Measurements from ENCODE around the gene TTC13.

The TTC13 gene

DNA sequence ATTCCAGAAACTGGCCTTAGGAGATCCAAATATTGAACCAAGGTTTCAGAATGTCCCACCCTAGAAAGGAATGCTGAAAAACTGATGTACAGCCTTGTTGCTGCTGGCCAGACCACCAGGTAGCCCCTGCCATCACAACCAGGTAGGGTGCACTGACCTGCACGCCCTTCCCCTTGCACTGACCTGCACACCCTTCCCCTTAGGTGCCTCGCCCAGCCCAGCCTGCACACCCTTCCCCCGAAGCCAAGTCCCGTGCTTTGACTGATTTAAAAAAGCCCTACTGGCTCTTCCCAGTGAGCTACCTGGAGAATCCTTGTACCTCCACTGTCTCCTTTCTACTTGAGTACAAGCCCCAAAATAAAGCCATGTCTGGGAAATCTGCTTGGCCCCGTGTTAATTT lies 84.0 kb downstream of the TTC13 start:
- DNase-seq, result no peak
- no peak overlapping the region for H3K4me3 ChIP-seq (ENCODE audit: control insufficient read depth in 1 of 7, extremely low read depth in 1 of 7, insufficient read depth in 4 of 7, low read depth in 2 of 7, low read length in 6 of 7)
- no peaks in the 10 kb centered on the region for H3K36me3 ChIP-seq (ENCODE audit: control insufficient read depth in 4 of 4, insufficient read depth in 4 of 4, low read length in 3 of 4)
- no peak overlapping the region for H3K27ac ChIP-seq (ENCODE audit: insufficient read depth in 1 of 2, low read depth in 1 of 2, low read length in 2 of 2, poor library complexity in 1 of 2, severe bottlenecking in 2 of 2)
- 100% methylated on average over 4 of the region's 5 CpGs for WGBS (ENCODE audit: insufficient coverage)
- no peaks in the 10 kb centered on the region for H3K4me1 ChIP-seq (ENCODE audit: control extremely low read depth in 1 of 4, control insufficient read depth in 4 of 4, insufficient read depth in 4 of 4, low read length in 3 of 4)
- POLR2A ChIA-PET, result no interaction called here
- CTCF ChIA-PET, result interaction anchor here (1.3 kb wide), 1 partner anchor 23 kb away, joined by 3 read pairs; no protein-coding TSS in a partner anchor
- no peaks in the 10 kb centered on the region for H3K9me3 ChIP-seq (ENCODE audit: control extremely low read depth in 1 of 5, control insufficient read depth in 4 of 5, insufficient read depth in 2 of 5, low read depth in 1 of 5, low read length in 4 of 5)
- peaks cover 0 to 13% (median 6%) of the 10 kb centered on the region in 5 experiments for H3K27me3 ChIP-seq (replicated peaks in 2 of 5; ENCODE audit: control insufficient read depth in 4 of 5, insufficient read depth in 5 of 5, low read length in 4 of 5)

- Histone ChIP-seq H3K36me3 (ENCODE audit: control insufficient read depth in 4 of 4, insufficient read depth in 4 of 4, low read length in 3 of 4) (no peaks in the 10 kb centered on the region), H3K27me3 (replicated peaks in 2 of 5; ENCODE audit: control insufficient read depth in 4 of 5, insufficient read depth in 5 of 5, low read length in 4 of 5) (peaks cover 0 to 13% (median 6%) of the 10 kb centered on the region in 5 experiments), H3K9me3 (ENCODE audit: control extremely low read depth in 1 of 5, control insufficient read depth in 4 of 5, insufficient read depth in 2 of 5, low read depth in 1 of 5, low read length in 4 of 5) (no peaks in the 10 kb centered on the region), H3K27ac (ENCODE audit: insufficient read depth in 1 of 2, low read depth in 1 of 2, low read length in 2 of 2, poor library complexity in 1 of 2, severe bottlenecking in 2 of 2) (no peak overlapping the region), H3K4me3 (ENCODE audit: control insufficient read depth in 1 of 7, extremely low read depth in 1 of 7, insufficient read depth in 4 of 7, low read depth in 2 of 7, low read length in 6 of 7) (no peak overlapping the region), H3K4me1 (ENCODE audit: control extremely low read depth in 1 of 4, control insufficient read depth in 4 of 4, insufficient read depth in 4 of 4, low read length in 3 of 4) (no peaks in the 10 kb centered on the region)
- 98% methylated on average over 4 of the region's 6 CpGs for WGBS (ENCODE audit: insufficient coverage)
- DNase-seq, result no peak
- ChIA-PET CTCF (no interaction called here), POLR2A (no interaction called here)
Measured at GRCh38 chr1:230894032-230894431, 84.6 kb downstream of the TTC13 start.

- H3K4me1 ChIP-seq (ENCODE audit: control extremely low read depth in 1 of 4, control insufficient read depth in 4 of 4, insufficient read depth in 4 of 4, low read length in 3 of 4), result no peaks in the 10 kb centered on the region
- DNase-seq, result no peak
- no peaks in the 10 kb centered on the region for H3K9me3 ChIP-seq (ENCODE audit: control extremely low read depth in 1 of 5, control insufficient read depth in 4 of 5, insufficient read depth in 2 of 5, low read depth in 1 of 5, low read length in 4 of 5)
- no peaks in the 10 kb centered on the region for H3K36me3 ChIP-seq (ENCODE audit: control insufficient read depth in 4 of 4, insufficient read depth in 4 of 4, low read length in 3 of 4)
- 89% methylated on average over 4 of the region's 6 CpGs for WGBS (ENCODE audit: insufficient coverage)
- H3K27ac ChIP-seq (ENCODE audit: insufficient read depth in 1 of 2, low read depth in 1 of 2, low read length in 2 of 2, poor library complexity in 1 of 2, severe bottlenecking in 2 of 2), result no peak overlapping the region
- ChIA-PET POLR2A (no interaction called here), CTCF (interaction anchor here (1.0 kb wide), 1 partner anchor 9 kb away, joined by 5 read pairs; no protein-coding TSS in a partner anchor)
- H3K4me3 ChIP-seq (ENCODE audit: control insufficient read depth in 1 of 7, extremely low read depth in 1 of 7, insufficient read depth in 4 of 7, low read depth in 2 of 7, low read length in 6 of 7), result no peak overlapping the region
- H3K27me3 ChIP-seq (replicated peaks in 2 of 5; ENCODE audit: control insufficient read depth in 4 of 5, insufficient read depth in 5 of 5, low read length in 4 of 5), result peaks cover 0 to 13% (median 4%) of the 10 kb centered on the region in 5 experiments
Measured at GRCh38 chr1:230892018-230892491, 86.6 kb downstream of the TTC13 start.

DNA sequence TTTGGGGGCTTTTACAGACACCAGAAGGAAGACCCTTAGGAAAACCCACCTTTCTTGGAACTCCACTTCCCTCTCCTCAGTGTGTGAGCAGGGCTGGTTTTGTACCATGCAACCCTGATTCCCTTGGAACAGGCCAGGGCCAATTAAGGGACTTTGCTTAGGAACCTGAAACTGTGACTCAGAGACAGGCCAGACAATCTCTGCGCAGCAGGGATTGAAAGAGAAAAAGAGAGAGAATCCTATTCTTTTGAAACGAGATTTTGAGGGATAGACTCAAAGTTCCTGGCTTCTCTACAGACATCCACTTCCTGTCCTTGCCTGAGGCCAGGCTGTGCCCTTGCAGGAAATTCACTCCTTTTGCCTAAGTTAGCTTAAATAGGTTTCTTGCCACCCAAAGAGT lies 87.2 kb downstream of the TTC13 start:
- CTCF ChIA-PET, result no interaction called here

DNA sequence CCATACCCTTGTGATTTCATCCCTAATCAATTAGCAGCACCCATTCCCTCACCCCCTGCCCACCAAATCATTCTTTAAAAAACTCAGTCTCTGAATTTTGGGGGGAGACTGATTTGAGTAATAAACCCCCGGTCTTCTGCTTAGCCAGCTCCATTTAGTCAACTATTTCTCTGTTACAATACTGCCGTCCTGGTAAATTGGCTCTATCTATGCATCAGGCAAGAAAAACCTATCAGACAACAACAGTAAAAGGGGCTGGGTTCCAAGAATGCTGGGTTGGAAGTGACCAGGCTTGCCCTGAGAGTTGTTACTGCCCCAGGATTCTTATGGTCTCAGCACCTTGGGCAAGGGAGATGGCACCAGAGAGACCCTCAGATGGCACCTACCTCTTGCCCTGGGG lies 94.0 kb downstream of the TTC13 start:
- WGBS (ENCODE audit: insufficient coverage), result 100% methylated on average over 1 of the region's 2 CpGs
- peaks cover 3 to 38% (median 19%) of the 10 kb centered on the region in 5 experiments for H3K27me3 ChIP-seq (replicated peaks in 2 of 5; ENCODE audit: control insufficient read depth in 4 of 5, insufficient read depth in 5 of 5, low read length in 4 of 5)
- no peak overlapping the region for H3K27ac ChIP-seq (ENCODE audit: insufficient read depth in 1 of 2, low read depth in 1 of 2, low read length in 2 of 2, poor library complexity in 1 of 2, severe bottlenecking in 2 of 2)
- ChIA-PET CTCF (no interaction called here), POLR2A (no interaction called here)
- no peaks in the 10 kb centered on the region for H3K4me1 ChIP-seq (ENCODE audit: control extremely low read depth in 1 of 4, control insufficient read depth in 4 of 4, insufficient read depth in 4 of 4, low read length in 3 of 4)
- H3K9me3 ChIP-seq (ENCODE audit: control extremely low read depth in 1 of 5, control insufficient read depth in 4 of 5, insufficient read depth in 2 of 5, low read depth in 1 of 5, low read length in 4 of 5), result peaks cover 0 to 23% (median 10%) of the 10 kb centered on the region in 5 experiments
- no peaks in the 10 kb centered on the region for H3K36me3 ChIP-seq (ENCODE audit: control insufficient read depth in 4 of 4, insufficient read depth in 4 of 4, low read length in 3 of 4)
- no peak for DNase-seq
- H3K4me3 ChIP-seq (ENCODE audit: control insufficient read depth in 1 of 7, extremely low read depth in 1 of 7, insufficient read depth in 4 of 7, low read depth in 2 of 7, low read length in 6 of 7), result no peak overlapping the region

More for the DNA sequence above, 87.2 kb downstream of the TTC13 start:
- H3K36me3 ChIP-seq (ENCODE audit: control insufficient read depth in 4 of 4, insufficient read depth in 4 of 4, low read length in 3 of 4), result no peaks in the 10 kb centered on the region
- no peak overlapping the region for H3K4me3 ChIP-seq (ENCODE audit: control insufficient read depth in 1 of 7, extremely low read depth in 1 of 7, insufficient read depth in 4 of 7, low read depth in 2 of 7, low read length in 6 of 7)
- WGBS (ENCODE audit: insufficient coverage), result 60% methylated on average over 2 of the region's 2 CpGs
- POLR2A ChIA-PET, result no interaction called here
- H3K27me3 ChIP-seq (replicated peaks in 2 of 5; ENCODE audit: control insufficient read depth in 4 of 5, insufficient read depth in 5 of 5, low read length in 4 of 5), result peaks cover 0 to 13% (median 6%) of the 10 kb centered on the region in 5 experiments
- no peaks in the 10 kb centered on the region for H3K4me1 ChIP-seq (ENCODE audit: control extremely low read depth in 1 of 4, control insufficient read depth in 4 of 4, insufficient read depth in 4 of 4, low read length in 3 of 4)
- no peak for DNase-seq
- no peak overlapping the region for H3K27ac ChIP-seq (ENCODE audit: insufficient read depth in 1 of 2, low read depth in 1 of 2, low read length in 2 of 2, poor library complexity in 1 of 2, severe bottlenecking in 2 of 2)
- no peaks in the 10 kb centered on the region for H3K9me3 ChIP-seq (ENCODE audit: control extremely low read depth in 1 of 5, control insufficient read depth in 4 of 5, insufficient read depth in 2 of 5, low read depth in 1 of 5, low read length in 4 of 5)

DNA sequence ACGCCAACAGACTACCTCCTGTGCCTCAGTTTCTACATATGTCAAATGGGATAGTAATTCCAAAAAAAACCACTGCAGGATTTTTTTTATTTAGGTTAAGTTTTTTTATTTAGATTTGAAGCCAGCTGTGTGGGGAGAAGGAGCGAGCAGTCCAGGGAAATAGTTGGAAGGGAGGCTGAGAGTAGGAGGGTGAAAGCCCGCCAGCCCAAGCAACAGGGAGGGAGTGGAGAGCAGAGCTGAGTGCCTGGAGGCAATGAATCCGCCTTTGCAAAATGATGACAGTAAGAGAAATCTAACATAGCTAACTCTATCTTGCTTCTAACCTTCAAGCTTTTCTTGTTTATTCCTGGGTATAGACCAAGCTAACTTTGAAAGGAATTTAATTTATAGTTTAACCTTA lies 94.7 kb downstream of the TTC13 start:
- ChIA-PET CTCF (no interaction called here), POLR2A (no interaction called here)
- 100% methylated on average over 1 of the region's 4 CpGs for WGBS (ENCODE audit: insufficient coverage)
- Histone ChIP-seq H3K4me1 (ENCODE audit: control extremely low read depth in 1 of 4, control insufficient read depth in 4 of 4, insufficient read depth in 4 of 4, low read length in 3 of 4) (no peaks in the 10 kb centered on the region), H3K9me3 (ENCODE audit: control extremely low read depth in 1 of 5, control insufficient read depth in 4 of 5, insufficient read depth in 2 of 5, low read depth in 1 of 5, low read length in 4 of 5) (peaks cover 0 to 23% (median 10%) of the 10 kb centered on the region in 5 experiments), H3K4me3 (ENCODE audit: control insufficient read depth in 1 of 7, extremely low read depth in 1 of 7, insufficient read depth in 4 of 7, low read depth in 2 of 7, low read length in 6 of 7) (no peak overlapping the region), H3K27me3 (replicated peaks in 2 of 5; ENCODE audit: control insufficient read depth in 4 of 5, insufficient read depth in 5 of 5, low read length in 4 of 5) (peaks cover 3 to 45% (median 21%) of the 10 kb centered on the region in 5 experiments), H3K36me3 (ENCODE audit: control insufficient read depth in 4 of 4, insufficient read depth in 4 of 4, low read length in 3 of 4) (no peaks in the 10 kb centered on the region), H3K27ac (ENCODE audit: insufficient read depth in 1 of 2, low read depth in 1 of 2, low read length in 2 of 2, poor library complexity in 1 of 2, severe bottlenecking in 2 of 2) (no peak overlapping the region)
- no peak for DNase-seq

DNA sequence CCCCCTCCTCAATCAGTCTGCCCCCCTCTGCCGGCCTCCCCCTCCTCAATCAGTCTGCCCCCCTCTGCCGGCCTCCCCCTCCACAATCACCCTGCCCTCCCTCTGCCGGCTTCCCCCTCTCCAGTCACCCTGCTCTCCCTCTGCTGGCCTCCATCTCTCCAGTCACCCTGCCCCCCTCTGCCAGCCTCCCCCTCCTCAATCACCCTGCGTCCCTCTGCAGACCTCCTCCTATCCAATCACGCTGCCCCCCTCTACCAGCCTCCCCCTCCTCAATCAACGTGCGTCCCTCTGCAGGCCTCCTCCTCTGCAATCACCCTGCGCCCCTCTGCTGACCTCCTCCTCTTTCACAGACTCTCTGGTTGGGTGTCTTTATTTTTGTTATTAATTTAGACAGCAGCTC lies 98.9 kb downstream of the TTC13 start:
- no CpG with 5 or more reads among the region's 8 CpGs for WGBS (ENCODE audit: insufficient coverage)
- POLR2A ChIA-PET, result no interaction called here

More for the DNA sequence above, 98.9 kb downstream of the TTC13 start:
- H3K27me3 ChIP-seq (replicated peaks in 2 of 5; ENCODE audit: control insufficient read depth in 4 of 5, insufficient read depth in 5 of 5, low read length in 4 of 5), result peaks cover 3 to 62% (median 26%) of the 10 kb centered on the region in 5 experiments
- DNase-seq, result no peak
- no peaks in the 10 kb centered on the region for H3K36me3 ChIP-seq (ENCODE audit: control insufficient read depth in 4 of 4, insufficient read depth in 4 of 4, low read length in 3 of 4)
- no peak overlapping the region for H3K27ac ChIP-seq (ENCODE audit: insufficient read depth in 1 of 2, low read depth in 1 of 2, low read length in 2 of 2, poor library complexity in 1 of 2, severe bottlenecking in 2 of 2)
- H3K4me3 ChIP-seq (ENCODE audit: control insufficient read depth in 1 of 7, extremely low read depth in 1 of 7, insufficient read depth in 4 of 7, low read depth in 2 of 7, low read length in 6 of 7), result no peak overlapping the region
- no peaks in the 10 kb centered on the region for H3K4me1 ChIP-seq (ENCODE audit: control extremely low read depth in 1 of 4, control insufficient read depth in 4 of 4, insufficient read depth in 4 of 4, low read length in 3 of 4)
- CTCF ChIA-PET, result no interaction called here
- H3K9me3 ChIP-seq (ENCODE audit: control extremely low read depth in 1 of 5, control insufficient read depth in 4 of 5, insufficient read depth in 2 of 5, low read depth in 1 of 5, low read length in 4 of 5), result peaks cover 0 to 12% (median 5%) of the 10 kb centered on the region in 5 experiments

Measured in common myeloid progenitor, CD34-positive (primary cell).